NCI-H1417 (cell line): Measurements from ENCODE around the gene RPS21.

Source experiments
- DNase-seq, 3 experiments: peaks; one replicate each; lab custom pipeline; 2025; lab: John Stamatoyannopoulos, UW

RPS21 gene

DNA sequence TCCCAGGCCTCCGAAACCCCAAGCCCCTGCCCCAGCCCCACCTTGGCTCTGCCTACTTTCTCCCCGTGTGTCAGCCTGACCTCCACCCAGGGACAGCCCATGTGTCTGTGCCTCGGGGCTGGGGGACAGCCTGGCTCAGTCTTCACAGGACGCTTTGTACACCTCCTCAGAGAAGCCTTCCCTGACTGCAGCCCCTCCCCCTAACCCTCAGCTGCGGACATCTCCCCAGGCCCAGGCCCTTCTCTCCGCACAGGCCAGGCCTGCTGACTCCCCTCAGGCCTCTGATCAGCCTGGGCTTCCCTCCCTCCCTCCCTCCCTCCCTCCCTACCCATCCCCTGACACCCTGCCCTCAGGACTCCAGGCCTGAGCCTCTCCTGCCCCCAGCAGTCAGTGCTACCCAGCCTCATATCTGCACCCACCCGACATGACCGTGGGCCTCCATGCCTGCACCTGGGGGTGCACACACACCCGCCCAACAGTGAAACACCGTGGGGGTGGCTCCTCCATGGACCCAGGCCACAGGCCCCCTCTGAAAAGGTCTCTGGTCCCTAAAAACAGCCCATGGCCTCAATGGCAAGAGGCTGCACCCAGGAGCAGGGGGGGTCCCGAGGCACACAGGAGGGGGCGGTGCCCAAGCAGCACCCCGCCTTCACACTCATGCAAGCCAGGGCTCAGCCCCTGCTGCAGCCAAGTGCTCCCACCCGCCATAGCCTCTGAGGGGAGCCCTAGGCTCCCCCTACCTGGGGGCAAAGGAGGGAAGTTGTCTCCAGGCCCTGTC, 32.7 kb upstream of the RPS21 start:
- no peak for DNase-seq

DNA sequence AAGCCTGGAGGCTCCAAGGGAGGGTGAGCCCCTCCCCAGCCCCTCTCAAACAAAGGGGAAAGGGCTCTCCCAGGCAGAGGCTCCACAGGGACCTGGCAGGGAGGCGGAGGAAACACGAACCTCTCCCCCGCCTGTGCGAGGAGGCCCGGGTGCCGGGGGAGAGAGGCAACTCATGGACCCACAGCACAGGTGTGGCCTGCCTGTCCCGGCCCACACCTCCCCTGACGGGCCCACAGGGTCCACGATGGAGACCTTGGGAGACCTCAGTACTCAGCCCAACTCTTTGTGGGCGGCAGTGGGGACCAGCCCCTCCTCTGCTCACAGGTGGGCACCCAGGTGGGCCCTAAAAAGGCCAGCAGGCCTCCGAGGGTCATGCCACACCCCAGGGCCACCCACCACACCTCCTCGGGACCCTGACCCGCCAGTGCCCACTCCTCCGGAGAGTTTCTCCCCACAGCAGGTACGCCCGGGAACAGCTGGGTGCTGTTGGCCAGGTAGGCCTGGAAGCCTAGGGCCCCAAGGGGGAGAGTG, 32.0 kb upstream of the RPS21 start:
- DNase-seq, result no peak

DNA sequence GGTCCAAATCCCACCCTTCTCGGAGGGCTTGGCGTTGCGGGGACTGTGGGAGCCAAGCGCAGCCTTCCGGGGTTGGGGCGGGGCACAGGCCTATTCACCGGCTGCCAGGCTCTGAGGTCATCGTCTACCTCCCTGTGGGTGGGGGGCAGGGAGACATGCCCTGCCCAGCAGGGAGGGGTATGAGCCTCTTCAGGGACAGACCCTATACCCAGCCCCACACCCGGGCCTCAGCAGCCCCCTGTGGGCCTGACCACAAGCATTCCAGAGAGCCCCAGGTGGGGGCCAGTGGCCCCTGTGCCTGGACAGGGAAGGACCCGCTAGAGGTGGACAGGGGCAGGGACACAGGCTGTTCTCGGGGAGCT, 31.4 kb upstream of the RPS21 start:
- DNase-seq, result peak in 2 of 3 experiments; percentile 53 to 61

DNA sequence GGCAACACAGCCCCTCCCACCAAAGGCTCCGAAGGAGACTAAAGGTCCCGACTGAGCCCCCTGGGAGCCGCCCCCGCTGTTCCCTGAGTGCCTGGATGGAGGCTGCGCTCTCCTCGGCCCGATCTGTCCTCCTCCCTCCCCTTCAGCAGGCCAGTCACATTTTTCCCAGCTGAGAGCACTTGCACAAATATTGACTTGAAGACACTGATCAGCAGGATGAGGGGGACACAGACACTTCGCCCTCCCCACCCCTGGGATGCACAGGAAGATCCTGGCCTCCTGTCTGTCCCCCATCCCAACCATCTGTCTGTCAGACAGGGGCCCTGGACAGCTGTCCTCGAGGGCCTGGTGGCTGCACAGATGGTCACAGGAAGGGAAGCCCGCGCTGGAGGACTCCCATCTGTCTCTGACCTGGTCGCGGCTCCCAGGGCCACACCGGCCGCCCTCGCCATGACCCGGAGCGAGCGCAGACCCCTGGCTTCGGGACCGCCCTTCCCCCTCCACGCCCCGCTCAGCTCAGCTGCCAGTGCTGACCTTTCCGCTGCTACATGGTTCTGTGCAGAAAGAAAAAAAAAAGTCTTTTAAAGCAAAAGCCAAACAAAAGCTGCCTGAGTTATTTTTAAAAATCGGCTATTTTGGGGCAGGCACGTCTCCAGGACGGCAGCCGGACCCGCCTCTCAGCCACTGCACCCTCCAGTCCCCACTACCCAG, 30.9 kb upstream of the RPS21 start:
- peak in 1 of 3 experiments; percentile 61 for DNase-seq

DNA sequence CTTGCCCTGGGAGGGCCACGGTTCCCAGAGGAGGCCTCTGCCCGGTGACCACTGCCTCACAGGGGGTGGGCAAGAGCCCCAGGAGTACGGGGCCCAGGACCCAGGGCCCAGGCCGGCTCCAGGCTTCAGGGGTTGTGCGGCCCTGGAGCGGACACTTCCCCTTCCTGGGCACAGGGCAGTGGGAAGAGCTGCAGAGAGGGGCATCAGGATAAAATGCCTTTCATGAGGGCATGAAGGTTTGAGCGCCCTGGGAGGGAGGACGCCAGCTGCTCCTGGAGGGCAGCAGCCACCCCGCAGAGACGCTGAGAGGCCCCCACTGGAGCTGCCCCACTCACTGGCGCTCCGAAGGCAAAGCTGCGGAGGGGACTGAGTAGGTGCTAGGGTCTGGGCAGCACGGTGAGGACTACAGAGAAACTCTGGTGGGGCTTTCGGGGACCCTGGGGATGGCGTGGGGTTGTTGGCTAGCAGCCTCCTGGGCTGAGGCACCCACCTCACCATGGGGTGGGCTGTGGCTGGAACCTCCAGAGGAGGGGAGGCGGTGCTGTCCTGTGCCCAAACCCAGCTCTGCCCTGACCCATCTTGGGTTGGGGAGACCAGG, 30.2 kb upstream of the RPS21 start:
- peak in 2 of 3 experiments; percentile 34 to 60 for DNase-seq

DNA sequence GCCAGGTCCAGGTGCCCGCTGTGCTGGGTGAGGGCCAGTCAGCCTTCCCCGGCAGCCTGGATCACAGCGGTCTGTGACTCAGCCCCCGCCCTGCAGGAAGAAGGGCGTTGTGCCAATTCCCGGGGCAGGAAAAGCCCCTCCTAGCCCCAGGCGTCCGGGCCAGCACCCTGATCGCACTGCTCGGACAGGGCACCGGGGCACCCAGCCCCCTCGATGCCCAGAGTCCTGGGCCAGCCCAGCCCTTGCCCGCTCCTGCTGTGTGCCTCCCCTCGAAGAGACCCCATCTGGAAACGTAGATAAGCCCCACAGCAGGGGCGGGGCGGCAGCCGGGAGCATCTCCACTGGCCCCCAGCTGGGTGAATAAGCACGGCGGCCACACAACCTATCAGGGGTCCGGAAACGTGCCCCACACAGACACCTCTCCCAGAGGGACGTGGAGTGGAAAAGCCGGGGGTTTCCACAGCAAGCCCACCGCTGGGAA, 29.7 kb upstream of the RPS21 start:
- peak in 1 of 3 experiments; percentile 36 for DNase-seq

DNA sequence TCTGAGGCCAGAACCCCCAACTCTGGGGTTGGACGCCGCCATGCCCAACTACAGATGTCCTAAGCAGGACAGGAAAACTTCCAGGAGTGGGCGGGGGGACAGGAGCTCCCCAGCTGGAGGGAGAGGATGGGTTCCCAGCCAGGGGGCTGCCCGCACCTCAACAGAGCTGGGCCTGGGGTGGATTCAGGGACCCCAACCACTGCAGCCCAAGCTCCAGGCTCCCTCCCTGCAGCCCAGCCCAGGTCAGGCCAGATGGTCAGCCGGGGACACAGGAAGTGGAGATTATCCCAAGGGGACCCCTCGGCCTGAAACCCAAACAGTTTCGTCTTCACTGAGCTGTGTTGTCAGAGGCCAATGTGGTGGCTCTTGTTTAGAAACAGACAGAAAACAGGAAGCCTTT, 29.2 kb upstream of the RPS21 start:
- no peak for DNase-seq

DNA sequence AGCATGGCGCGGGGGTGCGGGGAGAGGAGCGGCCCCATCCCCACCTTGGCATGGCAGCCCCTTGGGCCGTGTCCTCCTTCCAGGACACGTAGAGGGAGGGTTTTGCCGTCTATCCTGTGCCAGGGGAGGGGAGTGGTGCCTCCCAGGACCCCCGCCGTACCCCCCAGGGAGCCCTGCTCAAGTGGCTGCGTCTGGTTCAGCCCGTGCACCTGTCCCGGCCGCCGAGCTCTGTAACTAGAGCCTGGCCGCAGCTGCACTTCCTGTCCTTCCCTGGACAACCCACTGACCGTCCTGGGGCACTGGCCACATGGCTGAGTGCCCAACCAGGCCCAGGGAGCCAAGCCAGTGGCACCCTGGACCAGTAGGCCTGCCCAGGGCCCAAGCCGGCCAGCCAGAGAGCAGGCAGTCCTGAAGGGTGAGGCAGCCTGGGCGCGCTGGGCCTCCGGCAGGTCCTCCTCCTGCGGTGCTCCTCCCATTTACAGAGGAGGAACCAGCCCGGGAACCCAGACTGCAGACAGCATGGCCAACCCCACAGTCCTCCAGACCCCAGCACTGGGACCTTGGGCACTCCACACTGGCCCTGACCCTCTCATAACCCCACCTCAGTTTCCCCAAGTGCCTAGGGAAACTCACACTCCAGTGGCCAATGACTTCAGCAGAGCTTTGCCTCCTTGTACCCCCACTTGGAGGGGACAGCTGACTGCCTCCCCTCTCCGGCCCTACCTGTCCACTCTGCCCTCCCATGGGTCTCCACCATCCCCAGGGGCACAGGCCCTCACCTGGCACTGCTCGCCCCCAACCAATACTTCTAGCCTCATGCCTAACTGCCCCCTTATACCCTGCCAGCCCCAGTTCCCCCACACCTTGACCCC, 28.5 kb upstream of the RPS21 start:
- peak in 1 of 3 experiments; percentile 28 for DNase-seq

DNA sequence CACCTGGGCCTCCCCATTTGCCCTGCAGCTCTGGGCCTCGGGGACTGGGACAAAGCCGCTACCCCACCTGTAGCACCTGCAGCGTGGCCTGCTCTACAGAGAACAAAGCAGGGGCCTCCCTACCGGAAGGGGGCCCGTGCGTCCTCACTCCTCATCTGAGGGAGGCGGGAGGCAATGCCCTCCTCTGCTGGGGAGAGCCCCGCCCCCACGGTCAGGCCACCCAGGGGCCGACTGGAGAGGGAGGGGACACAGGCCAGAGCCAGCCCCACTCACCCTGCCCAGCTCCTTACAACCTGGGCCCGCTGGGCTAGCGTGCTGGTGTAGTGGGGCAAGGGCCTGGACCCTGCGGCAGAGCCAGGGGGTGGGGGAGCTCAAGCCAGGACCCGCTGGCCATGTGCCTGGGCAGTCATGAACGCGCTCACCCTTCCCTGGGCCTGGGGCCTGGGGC, 27.8 kb upstream of the RPS21 start:
- DNase-seq, result no peak

DNA sequence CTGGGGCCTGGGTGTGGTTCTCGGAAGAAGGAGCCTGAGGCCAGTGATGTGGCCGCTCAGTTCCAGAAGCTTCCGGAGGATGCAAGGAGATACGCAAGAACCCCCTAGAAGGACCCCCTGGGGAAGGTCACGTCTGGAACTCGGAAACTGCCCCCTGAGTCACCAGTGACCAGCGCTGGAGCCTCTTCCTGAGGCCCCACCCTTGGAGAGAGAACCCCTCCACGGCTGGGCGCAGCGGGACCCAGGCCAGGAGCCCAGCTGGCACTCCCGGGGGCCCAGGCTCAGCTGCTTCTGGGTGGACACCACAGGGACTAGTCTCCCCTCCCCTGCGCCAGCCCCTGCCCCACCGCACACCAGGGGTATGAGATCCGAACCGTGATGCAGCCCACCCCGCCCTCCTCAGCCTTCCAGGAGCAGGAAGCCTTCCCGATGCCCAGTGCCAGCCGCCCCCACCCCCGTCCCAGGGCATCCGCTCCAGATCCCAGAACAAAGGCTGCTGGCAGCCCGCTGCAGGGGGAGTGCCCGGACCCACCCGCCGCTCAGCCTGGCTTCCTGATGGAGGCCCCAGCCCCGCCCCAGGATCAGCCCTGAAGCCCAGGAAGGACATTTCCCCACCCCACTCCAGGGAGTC, 27.3 kb upstream of the RPS21 start:
- no peak for DNase-seq

DNA sequence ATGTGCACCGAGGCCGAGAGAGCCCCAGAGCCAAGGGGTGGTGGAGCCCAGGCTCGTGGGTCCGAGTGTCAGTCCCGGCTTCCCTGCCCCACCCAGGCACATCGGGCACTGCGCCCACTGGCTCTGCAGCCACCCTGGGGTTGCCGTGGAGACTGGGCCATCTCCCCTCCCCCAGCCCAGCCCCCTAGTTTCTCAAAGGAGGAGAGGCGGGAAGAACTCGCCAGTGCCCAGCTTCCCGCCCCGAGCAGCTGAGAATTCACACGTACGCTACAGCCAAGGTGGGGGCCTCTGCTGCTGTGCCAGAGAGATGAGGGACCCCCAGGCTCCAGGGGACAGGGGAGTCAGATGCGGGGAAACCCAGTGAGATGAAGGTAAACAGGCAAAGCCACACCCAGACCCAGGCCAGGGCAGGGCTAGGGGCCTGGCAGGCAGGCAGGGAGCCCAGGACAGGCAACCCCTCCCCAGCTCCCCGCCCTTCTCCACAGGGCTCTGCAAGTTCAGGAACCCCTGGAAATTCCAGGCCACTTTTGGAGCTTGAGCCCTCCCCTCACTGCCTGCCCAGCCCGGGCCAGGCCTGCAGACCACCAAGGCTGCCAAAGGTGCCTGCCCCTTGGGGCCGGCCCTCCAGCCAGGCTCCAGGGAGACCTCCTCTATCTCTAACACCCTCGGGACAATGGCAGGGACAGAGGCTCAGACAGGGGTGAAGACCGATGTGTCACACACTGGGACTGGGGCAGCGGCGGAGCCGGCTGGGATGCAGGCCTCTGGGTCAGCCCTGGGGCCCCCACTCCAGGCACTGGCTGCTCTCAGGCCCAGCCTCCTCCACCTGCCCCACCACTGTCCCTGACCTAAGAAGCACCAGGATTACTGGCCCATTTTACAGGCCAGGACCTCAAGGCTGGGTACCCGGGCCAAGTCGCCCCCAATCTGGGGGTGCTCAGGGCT, 25.8 kb upstream of the RPS21 start:
- peak in 1 of 3 experiments; percentile 49 for DNase-seq

DNA sequence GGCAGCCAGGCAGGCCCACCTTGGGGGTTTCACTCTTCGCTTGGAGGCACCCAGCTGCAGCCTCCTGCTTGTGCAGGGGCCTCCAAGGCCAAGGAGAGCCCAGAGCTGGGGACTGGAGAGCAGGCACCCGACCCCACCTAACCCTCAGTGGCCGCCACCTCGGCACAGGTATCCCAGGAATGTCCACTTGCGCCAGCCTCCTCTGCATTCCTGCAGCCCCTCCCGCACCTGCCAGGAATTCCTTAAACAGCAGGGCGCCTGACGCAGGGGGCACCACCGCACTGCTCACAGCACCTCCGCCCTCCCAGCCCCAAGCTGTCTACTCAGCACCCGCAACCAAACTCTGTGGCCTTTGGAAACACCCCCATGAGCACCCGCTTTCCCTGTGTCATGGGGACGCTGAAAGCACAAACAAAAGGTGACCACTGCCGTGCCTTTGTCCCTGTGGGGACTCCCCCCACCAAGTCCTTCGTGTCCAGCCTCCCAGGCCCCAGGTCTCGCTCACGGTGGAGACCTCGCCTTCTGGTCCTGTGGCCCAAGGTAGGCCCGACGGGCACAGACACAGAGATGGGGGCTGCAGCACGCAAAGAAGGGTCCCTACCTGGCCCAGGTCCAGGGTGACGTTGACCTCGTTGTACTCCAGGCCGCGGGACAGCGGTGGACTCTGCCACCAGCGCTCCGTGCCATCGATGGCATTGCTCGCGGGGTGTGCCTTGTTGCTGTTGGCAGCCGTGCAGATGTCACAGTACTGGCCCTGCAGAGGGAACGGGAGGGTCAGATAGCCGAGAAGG, 24.9 kb upstream of the RPS21 start:
- no peak for DNase-seq

DNA sequence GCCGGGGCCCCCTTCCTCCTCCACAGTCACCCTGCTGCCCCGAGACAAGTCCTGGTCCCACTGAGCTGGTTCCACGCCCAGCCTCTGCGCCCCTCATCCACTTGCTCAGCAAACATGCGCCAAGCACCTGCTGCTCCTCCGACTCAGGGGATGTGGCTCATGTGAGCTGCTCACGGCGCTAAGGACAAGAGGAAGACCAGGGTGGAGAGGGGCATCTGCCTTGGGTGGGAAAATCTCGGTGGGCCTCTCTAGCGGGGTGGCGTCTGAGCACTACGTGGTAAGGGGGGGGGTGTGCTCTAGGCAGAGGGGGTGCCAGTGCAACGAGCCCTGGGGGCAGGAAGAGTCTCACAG, 24.3 kb upstream of the RPS21 start:
- no peak for DNase-seq

DNA sequence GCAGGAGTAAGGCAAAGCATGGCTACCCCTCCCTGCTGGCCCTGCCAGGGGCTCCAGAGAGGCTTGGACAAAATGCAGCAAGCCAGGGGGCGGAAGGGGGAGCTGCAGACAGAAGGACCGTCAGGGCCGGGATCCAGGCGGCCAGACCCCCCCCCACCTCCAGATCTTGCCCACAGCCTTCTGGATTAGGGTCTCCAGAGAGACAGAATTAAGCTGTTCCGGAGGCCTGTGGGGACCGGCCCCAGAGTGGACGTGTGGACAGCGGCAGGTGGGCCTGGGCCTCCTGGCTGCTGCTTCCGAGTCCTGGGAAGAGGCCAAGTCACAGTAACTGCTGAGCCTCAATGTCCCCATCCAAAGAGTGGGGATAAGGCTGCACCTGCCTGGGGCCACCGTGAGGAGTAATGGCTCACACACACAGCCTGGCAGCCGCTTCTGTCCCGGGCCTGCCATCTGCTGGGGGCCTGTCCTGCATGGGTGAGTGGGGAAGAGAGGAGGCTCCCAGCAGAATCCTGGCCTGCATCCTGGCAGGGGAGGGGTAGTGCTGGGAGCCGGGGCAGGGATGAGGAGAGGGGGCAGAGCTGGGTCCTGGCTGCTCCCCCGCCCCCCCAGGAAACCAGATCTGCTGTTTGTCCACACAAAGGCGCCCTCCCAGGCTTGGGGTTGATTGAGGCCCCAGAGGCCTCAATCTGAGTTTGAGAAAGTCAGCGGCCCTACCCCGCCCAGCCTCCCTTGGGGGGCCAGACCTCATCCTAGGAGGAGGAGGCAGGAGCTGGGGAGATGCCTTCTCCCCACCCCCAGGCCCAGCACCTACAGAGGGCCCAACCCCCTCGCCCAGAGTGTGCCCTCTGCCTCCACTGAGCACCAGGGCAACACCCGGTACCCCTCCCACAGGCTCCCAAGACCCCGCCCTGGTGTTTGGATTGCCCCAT, 23.6 kb upstream of the RPS21 start:
- no peak for DNase-seq

DNA sequence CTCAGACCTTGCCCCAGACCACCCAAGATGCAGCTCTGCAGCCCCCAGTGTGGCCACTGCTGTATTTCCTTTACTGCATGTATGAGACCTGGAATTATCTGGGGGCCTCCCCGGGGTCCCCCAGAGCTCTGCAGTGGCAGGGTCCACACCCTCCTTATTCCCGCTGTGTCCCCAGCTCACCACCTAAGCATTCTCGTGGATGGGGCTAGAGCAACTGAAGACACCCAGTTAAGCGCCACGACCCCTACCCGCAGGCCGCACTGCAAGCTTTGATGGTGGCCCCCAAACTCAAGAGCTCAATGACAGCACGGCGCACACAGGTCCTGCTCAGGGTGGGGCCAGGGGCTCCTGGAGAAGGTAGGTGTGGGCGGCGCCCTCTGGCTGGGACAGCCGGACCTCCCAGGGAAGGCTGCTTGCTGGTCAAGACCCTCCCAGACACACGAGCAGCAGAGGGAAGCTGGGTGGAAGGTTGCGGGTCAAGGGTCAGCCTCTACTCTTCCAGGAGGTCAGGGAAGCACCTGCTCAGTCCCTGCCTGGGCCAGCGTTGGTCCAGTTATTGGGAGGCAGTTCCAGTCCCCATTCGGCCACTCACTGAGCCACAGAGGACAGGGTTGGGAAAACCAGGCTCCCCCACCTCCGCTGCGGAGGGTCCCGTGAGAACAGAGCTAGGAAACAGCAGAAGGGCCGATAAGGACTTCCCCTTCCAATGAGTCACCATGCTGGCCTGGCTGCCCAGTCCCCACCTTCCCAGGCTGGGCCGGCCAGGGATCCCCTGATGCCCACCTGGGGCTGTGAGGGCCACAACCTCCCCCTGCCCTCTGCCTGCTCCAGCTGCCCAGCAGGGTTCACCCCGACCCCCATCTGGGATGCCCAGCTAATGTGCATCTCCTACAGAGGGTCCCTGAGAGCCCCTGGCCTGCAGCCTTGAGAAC, 22.7 kb upstream of the RPS21 start:
- DNase-seq, result no peak

DNA sequence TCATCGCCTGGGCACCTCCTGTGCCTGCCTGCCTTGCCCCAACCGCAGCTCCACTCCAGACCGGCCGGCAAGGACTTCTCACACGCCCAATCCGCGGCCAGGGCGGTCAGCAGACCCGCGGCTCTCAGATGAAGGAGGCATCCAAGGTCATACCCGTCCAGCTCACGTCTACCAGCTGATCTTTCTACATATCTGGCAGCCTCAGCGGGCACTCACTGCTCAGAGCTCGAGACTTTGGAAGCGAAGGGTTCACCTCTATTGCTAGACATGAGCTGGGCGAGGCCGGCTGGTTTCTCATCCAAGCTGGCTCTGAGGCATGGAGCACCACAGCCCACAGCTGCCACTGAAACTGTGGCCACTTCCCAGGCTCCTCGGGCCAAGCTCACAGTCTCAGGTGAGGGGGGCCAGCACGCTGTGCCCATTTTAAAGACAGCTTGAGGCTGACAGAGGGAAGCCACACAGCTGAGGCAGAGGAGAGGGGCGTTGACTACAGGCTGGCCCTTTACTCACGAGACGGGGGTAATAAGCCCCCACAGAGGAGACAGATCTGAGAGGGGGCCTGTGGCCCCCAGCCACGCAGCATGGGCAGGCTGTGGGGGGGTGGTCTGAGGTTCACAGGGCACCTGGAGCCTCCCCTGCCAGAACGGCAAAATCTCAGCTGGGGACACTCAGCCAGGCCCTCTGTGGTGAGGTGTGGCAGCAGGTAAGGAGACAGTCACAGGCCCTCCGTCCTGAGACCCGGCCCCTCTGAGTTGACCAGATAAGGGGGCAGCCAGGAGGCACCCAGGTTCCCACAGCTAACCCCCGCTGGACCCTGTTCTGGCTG, 21.8 kb upstream of the RPS21 start:
- DNase-seq, result no peak
